ENCODE results near the gene DEFB131B.
"Not testable (repeated sequence)": the region's sequence is repeated elsewhere in the genome, so short reads cannot be mapped to it uniquely, and the experiment has no call there.

Gene DEFB131B, protein sequence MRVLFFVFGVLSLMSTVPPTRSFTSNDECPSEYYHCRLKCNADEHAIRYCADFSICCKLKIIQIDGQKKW

GRCh38 chr11:71878059-71878458 lies at the start of gene DEFB131B:
TSS of gene DEFB131B (plus strand) at chr11:71878453. CDS start at chr11:71878453, 0 bp downstream.
- DNase-seq (ENCODE audit: extremely low read depth, low read depth): not testable (repeated sequence)

DNA sequence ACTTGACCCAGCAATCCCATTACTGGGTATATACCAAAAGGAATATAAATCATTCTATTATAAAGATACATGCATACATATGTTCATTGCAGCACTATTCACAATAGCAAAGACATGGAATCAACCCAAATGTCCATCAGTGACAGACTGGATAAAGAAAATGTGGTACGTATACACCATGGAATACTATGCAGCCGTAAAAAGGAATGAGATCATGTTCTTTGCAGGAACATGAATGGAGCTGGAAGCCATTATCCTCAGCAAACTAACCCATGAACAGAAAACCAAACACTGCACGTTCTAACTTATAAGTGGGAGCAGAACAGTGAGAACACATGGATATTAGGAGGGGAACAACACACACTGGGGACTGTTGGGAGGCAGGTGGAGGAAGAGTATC lies 49.0 kb upstream of the DEFB131B start:
- DNase-seq (ENCODE audit: extremely low read depth, low read depth): not testable (repeated sequence)

DNA sequence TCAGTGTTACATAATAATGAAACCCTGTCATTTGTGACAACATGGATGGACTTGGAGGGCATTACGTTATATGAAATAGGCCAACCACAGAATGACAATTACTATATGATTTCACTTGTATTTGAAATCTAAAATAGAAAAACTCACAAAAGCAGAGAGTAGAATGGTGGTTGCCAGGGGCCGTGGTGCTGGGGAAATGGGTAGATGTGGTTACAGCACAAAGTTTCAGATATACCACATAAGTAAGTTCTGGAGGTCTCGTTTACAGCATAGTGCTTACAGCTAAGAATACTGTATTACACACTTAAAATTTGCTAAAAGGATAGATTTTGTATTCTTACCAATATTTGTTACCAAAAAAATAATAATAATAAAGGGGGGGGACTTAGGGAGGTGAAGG lies 48.6 kb upstream of the DEFB131B start:
- not testable (repeated sequence) for DNase-seq (ENCODE audit: extremely low read depth, low read depth)

- DNase-seq (ENCODE audit: extremely low read depth, low read depth): not testable (repeated sequence)
Observed at GRCh38 chr11:71832811-71833210, 45.4 kb upstream of the DEFB131B start, which contains the start of gene DEFB108B. TSS of gene DEFB108B (plus strand) at chr11:71833200. CDS start at chr11:71833200, 0 bp downstream.

DNA sequence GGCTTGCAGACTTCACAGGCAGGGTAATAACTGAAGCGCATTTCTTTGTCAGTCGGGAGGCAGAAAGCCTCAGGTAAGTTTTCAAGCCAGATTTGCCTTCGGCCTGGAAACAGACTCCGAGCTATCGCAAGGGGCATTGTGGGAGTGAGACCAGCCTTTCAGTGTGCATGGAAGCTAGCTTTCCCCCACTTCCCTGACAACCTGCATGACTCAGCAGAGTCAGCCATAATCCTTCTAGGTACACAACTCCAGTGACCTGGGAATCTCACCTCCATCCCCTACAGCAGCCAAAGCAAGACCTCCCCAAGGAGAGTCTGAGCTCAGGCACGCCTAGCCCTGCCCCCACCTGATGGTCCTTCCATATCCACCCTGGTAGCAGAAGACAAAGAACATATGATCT lies 35.5 kb upstream of the DEFB131B start:
- not testable (repeated sequence) for DNase-seq (ENCODE audit: extremely low read depth, low read depth)

DNA sequence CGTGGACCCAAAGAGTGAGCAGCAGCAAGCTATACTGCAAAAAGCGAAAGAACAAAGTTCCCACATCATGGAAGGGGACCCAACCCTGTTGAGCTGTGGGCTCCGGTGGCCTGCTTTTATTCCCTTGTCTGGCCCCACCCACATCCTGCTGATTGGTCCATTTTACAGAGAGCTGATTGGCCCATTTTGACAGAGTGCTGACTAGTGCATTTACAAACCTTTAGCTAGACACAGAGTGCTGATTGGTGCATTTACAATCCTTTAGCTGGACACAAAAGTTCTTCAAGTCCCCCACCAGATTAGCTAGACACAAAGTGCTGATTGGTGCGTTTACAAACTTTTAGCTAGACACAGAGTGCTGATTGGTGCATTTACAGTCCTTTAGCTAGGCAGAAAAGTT lies 34.9 kb upstream of the DEFB131B start:
- DNase-seq (ENCODE audit: extremely low read depth, low read depth): not testable (repeated sequence)

DNA sequence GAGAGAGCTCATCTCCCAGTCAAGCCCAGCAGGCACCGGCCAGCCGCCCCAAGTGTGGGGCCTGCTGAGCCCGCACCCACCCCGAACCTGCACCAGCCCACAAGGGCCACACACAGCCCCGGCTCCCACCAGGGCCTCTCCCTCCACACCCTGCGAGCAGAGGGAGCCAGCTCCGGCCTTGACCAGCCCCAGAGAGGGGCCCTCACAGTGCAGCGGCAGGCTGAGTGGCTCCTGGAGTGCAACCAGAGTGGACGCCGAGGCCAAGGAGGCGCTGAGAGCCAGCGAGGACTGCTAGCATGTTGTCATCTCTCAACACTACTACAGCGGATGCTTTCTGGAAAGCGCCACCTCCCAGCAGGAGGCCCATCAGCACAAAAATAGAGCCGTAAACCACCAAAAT lies 34.4 kb upstream of the DEFB131B start:
- DNase-seq (ENCODE audit: extremely low read depth, low read depth): no peak
- TF ChIP-seq CTCF (IDR thresholded peaks at IDR 0.05; ENCODE audit: low read depth, low read length): no peak

GRCh38 chr11:71853895-71854294 lies 24.4 kb upstream of the DEFB131B start:
- DNase-seq (ENCODE audit: extremely low read depth, low read depth): not testable (repeated sequence)

DNA sequence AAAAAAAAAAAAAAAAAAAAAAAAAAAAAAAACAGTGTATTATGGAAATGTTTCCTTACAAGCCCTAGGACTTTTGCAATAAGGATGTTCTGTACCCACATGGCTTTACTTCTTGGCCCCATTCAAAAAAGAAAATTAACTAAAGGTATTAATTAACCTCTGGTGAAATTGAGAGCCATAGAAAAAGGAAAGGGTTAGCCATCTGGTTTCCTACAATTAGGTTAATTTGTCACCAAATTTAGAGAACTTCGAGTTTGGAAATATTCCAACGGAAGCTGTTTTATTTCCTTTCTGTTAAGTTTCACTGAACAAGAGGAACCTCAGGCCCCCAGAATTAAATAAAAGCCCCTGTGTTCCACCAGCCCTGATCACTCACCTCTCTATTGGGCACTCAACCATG lies 22.4 kb upstream of the DEFB131B start:
- not testable (repeated sequence) for DNase-seq (ENCODE audit: extremely low read depth, low read depth)

GRCh38 chr11:71860835-71861234 lies 17.4 kb upstream of the DEFB131B start:
- not testable (repeated sequence) for DNase-seq (ENCODE audit: extremely low read depth, low read depth)

DNA sequence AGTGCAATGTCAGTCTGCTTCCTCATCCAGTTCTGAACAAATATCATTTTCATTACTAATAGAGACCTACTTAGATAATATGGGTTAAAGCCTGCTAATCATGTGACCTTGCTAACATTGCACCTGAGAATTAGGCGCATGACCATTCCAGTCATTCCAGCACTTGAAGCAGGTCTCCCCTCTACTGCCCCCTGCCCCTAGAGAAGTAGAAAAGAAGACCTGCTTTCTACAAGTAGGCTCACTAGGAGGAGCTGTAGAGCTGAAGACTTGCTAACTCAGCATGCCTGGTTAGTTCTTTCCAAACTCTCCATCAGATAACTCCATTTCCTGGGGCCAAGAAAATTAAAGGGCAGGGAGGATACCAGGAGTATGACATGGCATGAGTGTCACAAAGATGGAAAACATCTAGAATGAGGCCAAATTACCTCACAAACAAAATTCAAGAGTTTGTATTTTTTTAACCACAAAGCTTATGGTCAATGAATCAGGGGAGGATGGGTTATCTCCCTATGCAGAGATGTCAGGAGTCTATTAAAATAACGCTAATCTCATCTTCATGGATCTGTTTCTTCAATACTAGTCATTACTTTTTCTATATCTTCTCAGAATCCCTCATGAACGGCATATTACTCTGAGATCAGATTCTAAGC lies 14.2 kb upstream of the DEFB131B start:
- peak; percentile 40 for DNase-seq (ENCODE audit: extremely low read depth, low read depth)
- peak; percentile 60 for TF ChIP-seq CTCF (IDR thresholded peaks at IDR 0.05; ENCODE audit: low read depth, low read length)

- not testable (repeated sequence) for DNase-seq (ENCODE audit: extremely low read depth, low read depth)
Observed at GRCh38 chr11:71867209-71867608, 11.0 kb upstream of the DEFB131B start.

DNA sequence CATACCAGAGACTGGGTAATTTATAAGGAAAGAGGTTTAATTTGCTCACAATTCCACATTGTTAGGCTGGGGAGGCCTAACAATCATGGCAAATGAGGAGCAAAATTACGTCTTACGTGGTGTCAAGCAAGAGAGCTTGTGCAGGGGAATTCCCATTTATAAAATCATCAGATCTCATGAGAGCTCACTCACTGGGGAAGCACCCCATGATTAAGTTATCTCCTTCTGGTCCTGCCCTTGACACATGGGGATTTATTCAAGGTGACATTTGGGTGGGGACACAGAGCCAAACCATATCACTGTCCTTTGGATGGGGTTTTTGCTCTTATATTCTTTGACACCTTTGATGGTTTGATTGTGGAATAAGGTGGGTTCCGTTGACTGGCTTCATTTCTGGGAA lies 8.3 kb upstream of the DEFB131B start:
- DNase-seq (ENCODE audit: extremely low read depth, low read depth): not testable (repeated sequence)

- not testable (repeated sequence) for DNase-seq (ENCODE audit: extremely low read depth, low read depth)
Observed at GRCh38 chr11:71870661-71871060, 7.6 kb upstream of the DEFB131B start.

- not testable (repeated sequence) for DNase-seq (ENCODE audit: extremely low read depth, low read depth)
Observed at GRCh38 chr11:71876262-71876661, 2.0 kb upstream of the DEFB131B start.

DNA sequence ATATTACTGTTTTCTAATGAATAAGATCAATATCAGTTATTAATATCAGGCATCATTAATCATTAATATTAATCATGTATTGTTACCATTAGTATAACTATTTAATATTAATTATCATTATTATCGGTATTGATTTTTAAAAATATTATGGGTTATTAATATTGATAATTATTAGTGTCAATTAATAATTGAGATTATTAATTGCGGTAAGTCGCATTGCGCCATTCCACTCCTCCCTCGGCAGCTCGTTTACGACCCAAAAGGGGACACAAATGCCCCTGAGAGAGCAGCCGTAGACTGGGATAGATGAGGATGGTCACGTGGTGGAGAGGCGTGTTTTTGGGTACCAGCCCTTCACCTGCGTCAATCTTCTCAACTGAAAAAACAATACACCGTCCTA lies 7.6 kb downstream of the DEFB131B start:
- DNase-seq (ENCODE audit: extremely low read depth, low read depth): not testable (repeated sequence)

DNA sequence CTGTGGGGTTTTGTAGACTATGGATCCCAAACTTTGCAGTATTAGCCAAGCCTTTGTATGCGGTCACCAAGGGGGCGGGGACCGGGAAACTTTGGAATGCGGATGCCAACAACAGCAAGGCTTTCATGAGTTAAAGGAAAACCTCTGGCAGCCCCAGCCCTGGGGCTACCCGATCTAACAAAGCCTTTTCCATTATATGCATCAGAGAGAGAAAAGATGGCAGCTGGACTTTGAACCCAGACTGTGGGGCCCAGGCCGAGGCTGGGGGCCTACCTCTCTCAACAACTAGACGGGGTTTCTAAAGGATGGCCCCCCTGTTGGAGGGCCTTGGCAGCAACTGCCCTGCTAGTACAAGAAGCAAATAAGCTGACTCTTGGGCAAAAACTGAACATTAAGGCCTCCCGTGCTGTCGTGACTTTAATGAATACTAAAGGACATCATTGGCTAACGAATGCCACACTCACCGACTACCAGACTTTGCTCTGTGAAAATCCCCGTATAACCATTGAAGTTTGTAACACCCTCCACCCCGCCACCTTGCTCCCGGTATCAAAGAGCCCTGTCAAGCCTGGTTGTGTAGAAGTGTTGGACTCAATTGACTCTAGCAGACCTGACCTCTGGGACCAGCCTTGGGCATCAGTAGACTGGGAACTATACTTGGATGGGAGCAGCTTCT lies 10.2 kb downstream of the DEFB131B start:
- not testable (repeated sequence) for DNase-seq (ENCODE audit: extremely low read depth, low read depth)

GRCh38 chr11:71889181-71889872 lies 11.1 kb downstream of the DEFB131B start:
- not testable (repeated sequence) for DNase-seq (ENCODE audit: extremely low read depth, low read depth)

Data from AG09319 (cell line).